Upper lobe of left lung (tissue), 6 donors: ENCODE measurements around the gene POC1B. TPM values are rescaled to one million over a fixed set of nuclear protein-coding genes. Genes with fewer than 3 reads are reported as not detected.

ENCODE experiments used
- ATAC-seq, 2 donors: fragments of 200-7000 bp; cut with Tn5 transposase; one replicate each; pipeline ENCODE4 v1.9.1; 2022; ENCODE audit warnings: mild to moderate bottlenecking in 2 of 2, moderate library complexity in 2 of 2; ENCODE audit not compliant: low FRiP score in 2 of 2
- DNase-seq, 2 donors: peaks; one replicate each; pipeline ENCODE4 v3.0.0-alpha.2; 2019 to 2020
- H3K27ac ChIP-seq, 4 donors: fragments of 200-600 bp; sonication (generic); one replicate each; pipeline ENCODE4 v1.5.1; 2016 to 2019
- H3K27me3 ChIP-seq, 4 donors: fragments of 200-600 bp; sonication (generic); one replicate each; pipeline ENCODE4 v1.5.1; 2017 to 2019
- H3K36me3 ChIP-seq, 4 donors: fragments of 200-600 bp; sonication (generic); one replicate each; pipeline ENCODE4 v1.5.1; 2016 to 2019
- H3K4me1 ChIP-seq, 4 donors: fragments of 200-600 bp; sonication (generic); one replicate each; pipeline ENCODE4 v1.5.1; 2018 to 2019
- H3K4me3 ChIP-seq, 4 donors: fragments of 200-600 bp; sonication (generic); one replicate each; pipeline ENCODE4 v1.5.1; 2017 to 2019; ENCODE audit warnings: mild to moderate bottlenecking in 2 of 4, moderate library complexity in 1 of 4
- H3K9me3 ChIP-seq, 4 donors: fragments of 200-600 bp; sonication (generic); one replicate each; pipeline ENCODE4 v1.5.1; 2018 to 2019
- CTCF ChIP-seq, 6 experiments: fragments of 450-650 bp in 4 of 6; fragments of 200-600 bp in 2 of 6; sonication (generic) in 2 of 6; IDR thresholded peaks; one replicate each; pipeline ENCODE4 v1.5.1; 2016 to 2019; ENCODE audit warnings: antibody characterized with exemption in 6 of 6
- EP300 ChIP-seq, 4 donors: sonication (generic); formaldehyde crosslinking; IDR thresholded peaks; one replicate each; pipeline ENCODE4 v1.5.1; 2017; ENCODE audit warnings: antibody characterized with exemption in 4 of 4, control low read depth in 2 of 4
- POLR2A ChIP-seq, 4 donors: fragments of 450-650 bp; IDR thresholded peaks; one replicate each; pipeline ENCODE4 v1.5.1; 2016 to 2017; ENCODE audit warnings: antibody characterized with exemption in 4 of 4, mild to moderate bottlenecking in 2 of 4
- POLR2AphosphoS5 ChIP-seq, 2 donors: sonication (generic); formaldehyde crosslinking; IDR thresholded peaks; one replicate each; pipeline ENCODE4 v1.5.1; 2017; ENCODE audit warnings: antibody characterized with exemption in 2 of 2
- WGBS, 2 donors: methylation state at CpG; one replicate each; pipeline ENCODE4 v1.1.5; 2017 to 2018; 5-methylcytosine and 5-hydroxymethylcytosine counted together
- total RNA-seq, 6 donors: library from RNA; depleted of rRNA in 4 of 6; stranded (reverse); fragments of >200 nt in 4 of 6; gene quantifications; one replicate each; pipeline versions ENCODE4 v1.1.0 to v1.2.1, GENCODE V29; 2016 to 2021
- donor health status: DM: no; HTN: no; CAD: no; lungs with moderate emphysema.
- donor health status: DM: no; HTN: yes; CAD: no; lungs with severe emphysema.

POC1B gene
- total RNA-seq, 6 donors from 2014 or later, result 13.9 to 34.4 (median 21.0) TPM

DNA sequence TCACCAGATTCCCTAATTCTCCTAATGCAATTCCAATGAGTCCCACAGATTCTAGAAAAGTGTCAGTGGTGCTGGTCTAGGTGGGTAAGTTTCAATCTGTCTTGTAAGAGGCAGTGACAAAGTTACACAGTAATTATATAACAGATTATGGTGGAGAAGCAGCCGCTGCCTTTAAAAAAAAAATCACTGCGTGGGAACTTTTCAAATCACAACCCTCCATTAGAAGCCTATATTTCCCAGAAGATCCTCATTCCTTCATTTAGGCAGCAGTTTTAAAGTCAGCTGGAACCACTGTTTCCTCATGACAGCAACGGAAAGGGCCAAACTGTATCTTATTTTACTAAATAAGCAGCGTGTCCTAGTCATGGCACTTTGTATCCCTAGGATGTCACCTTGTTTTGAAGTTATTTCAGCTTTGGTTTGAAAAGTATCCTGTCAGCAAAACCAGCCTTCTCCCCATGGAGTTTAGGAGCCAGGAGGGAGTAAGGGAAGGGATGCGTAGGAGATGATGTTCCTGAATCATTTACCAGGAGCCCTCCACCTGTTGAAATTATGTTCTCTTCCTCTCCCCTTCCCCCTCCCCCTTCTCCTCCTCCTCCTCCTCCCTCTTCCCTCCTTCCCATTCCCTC is 145.9 kb downstream of the POC1B start:
- DNase-seq, result no peak
- Histone ChIP-seq H3K4me3 (no peak overlapping the region), H3K36me3 (no peaks in the 10 kb centered on the region), H3K27ac (no peak overlapping the region), H3K27me3 (no peaks in the 10 kb centered on the region), H3K4me1 (peaks cover 24 to 37% (median 29%) of the 10 kb centered on the region in 4 donors), H3K9me3 (no peaks in the 10 kb centered on the region)
- ATAC-seq, result no peak
- no peak for TF ChIP-seq CTCF (IDR thresholded peaks at IDR 0.05)
- TF ChIP-seq POLR2AphosphoS5 (IDR thresholded peaks at IDR 0.05), result no peak
- no peak for TF ChIP-seq POLR2A (IDR thresholded peaks at IDR 0.05)
- no peak for TF ChIP-seq EP300 (IDR thresholded peaks at IDR 0.05)
- 93 to 97% methylated on average over 5 of the region's 5 CpGs for WGBS, 2 donors

DNA sequence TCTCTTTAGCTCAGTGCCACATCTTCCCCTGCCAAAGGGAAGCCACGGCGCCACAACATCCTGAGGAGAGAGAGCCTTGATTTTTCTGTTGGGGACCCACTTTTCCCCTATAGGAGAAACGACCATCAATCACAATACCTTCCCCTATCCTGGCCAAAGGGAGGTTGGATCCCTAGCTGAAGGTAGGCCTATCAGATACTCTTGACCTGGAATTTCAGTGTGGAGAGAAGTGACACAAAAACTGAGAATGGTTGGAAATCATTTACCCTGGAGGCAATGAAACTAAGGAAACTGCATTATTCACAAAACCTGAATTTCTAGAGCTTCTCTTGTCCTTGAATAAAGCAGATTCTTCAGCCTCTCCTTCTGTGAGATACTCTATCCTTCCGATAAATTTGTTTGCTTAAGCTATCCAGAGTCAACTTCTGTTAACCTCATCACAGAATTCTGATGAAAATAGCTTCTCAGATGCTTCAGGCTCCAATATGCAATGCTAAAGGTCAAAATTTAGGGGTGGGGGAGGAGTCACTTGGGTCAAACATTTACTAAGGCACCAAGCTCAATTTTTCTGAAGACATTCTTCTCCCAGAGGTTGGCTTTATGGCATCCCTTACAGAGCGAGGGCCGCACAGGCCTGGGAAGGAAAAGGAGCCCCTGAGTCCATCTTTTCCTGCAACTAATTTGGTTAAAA is 146.6 kb downstream of the POC1B start:
- 76 to 82% methylated on average over 6 of the region's 6 CpGs for WGBS, 2 donors
- DNase-seq, result no peak
- no peak overlapping the region for H3K27ac ChIP-seq

DNA sequence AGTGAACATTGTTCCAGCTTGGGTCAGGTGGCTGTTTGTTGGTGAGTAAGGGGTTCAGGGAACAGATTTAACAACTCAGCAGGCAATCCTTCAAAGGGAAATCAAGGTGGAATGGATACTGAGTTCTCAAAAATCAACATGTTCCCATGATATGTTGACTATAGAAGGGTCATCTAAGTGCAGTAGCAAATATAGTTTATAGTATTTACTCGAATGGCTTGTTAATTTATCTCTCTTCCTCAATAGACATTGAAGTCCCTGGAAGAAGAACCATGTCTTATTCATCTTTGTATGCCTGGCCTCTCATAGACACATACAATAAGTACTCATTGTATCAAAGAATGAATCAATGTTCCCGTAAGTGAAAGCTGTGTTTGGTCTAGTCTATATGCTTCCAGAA is 149.0 kb downstream of the POC1B start:
- Histone ChIP-seq H3K27ac (no peak overlapping the region), H3K27me3 (no peaks in the 10 kb centered on the region), H3K4me3 (no peak overlapping the region), H3K4me1 (peaks cover 6 to 40% (median 25%) of the 10 kb centered on the region in 4 donors), H3K36me3 (no peaks in the 10 kb centered on the region), H3K9me3 (no peaks in the 10 kb centered on the region)
- TF ChIP-seq POLR2A (IDR thresholded peaks at IDR 0.05) (no peak), CTCF (IDR thresholded peaks at IDR 0.05) (no peak), POLR2AphosphoS5 (IDR thresholded peaks at IDR 0.05) (no peak), EP300 (IDR thresholded peaks at IDR 0.05) (no peak)
- no peak for ATAC-seq
- 89 to 93% methylated on average over 2 of the region's 2 CpGs for WGBS, 2 donors
- DNase-seq, result no peak

More for the DNA sequence above, 146.6 kb downstream of the POC1B start:
- no peak for ATAC-seq
- no peak for TF ChIP-seq EP300 (IDR thresholded peaks at IDR 0.05)
- no peak for TF ChIP-seq POLR2AphosphoS5 (IDR thresholded peaks at IDR 0.05)
- TF ChIP-seq POLR2A (IDR thresholded peaks at IDR 0.05), result no peak
- no peak for TF ChIP-seq CTCF (IDR thresholded peaks at IDR 0.05)
- H3K9me3 ChIP-seq, result no peaks in the 10 kb centered on the region
- H3K4me1 ChIP-seq, result peaks cover 18 to 37% (median 28%) of the 10 kb centered on the region in 4 donors
- no peaks in the 10 kb centered on the region for H3K36me3 ChIP-seq
- no peaks in the 10 kb centered on the region for H3K27me3 ChIP-seq
- no peak overlapping the region for H3K4me3 ChIP-seq

DNA sequence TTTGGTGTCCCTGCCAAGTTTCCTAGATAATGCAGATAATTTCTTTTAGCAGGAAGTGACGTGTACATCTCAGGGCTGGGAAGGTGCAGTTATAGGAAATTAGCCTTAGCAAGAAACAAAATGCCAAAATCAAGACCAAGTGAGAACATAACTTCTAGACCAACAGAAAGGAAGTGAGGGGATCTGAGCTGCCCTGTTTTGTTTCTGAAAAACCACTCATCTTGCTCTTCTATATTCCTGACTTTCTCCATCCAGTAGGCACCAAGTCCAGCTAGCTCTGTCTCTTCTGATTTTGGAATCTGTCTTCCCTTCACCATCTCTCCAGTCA is 149.7 kb downstream of the POC1B start:
- Histone ChIP-seq H3K4me1 (peaks cover 6 to 40% (median 25%) of the 10 kb centered on the region in 4 donors), H3K9me3 (no peaks in the 10 kb centered on the region), H3K27ac (peak overlapping the region in 3 of 4 donors; percentile 12 to 45 (median 25)), H3K27me3 (no peaks in the 10 kb centered on the region), H3K36me3 (no peaks in the 10 kb centered on the region), H3K4me3 (no peak overlapping the region)
- no peak for DNase-seq
- no peak for ATAC-seq
- TF ChIP-seq CTCF (IDR thresholded peaks at IDR 0.05) (no peak), POLR2A (IDR thresholded peaks at IDR 0.05) (no peak), POLR2AphosphoS5 (IDR thresholded peaks at IDR 0.05) (no peak), EP300 (IDR thresholded peaks at IDR 0.05) (no peak)
- 46 to 59% methylated on average over 1 of the region's 1 CpG for WGBS, 2 donors
